ENCODE data around the gene RPS6KA2.
"Not testable (repeated sequence)": the region's sequence is repeated elsewhere in the genome, so short reads cannot be mapped to it uniquely, and the experiment has no call there.

Gene RPS6KA2

DNA sequence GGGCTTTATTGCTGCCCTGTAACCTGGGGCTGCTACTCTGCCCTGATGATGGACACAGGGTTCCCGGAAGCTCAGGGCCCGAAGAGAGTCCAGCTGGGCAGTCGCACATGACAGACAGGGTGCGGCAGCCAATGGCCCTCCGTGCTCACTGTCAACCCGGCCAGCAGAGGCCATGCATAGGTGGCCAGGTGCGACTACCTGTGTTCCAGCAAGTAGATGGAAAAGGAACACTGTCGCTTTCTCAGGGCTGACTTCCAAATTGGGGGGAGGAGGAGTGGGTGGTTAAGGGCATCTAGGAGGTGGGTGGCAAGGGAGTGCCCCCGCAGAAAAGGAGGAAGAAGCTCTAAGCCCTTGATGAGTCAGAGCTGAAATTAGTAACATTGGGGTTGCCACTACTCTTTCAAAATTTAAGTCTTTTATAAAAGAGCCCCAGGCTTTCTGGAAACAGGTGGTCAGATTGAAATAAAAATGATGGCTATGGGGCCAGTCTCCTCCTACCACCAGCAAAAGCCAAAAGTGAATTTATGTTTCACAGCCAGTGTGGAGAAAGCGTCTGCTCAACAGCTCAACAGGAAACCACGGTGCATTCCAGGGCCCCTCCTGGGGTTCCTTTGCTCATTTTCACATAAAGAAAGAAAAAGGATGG is 38.2 kb downstream of the RPS6KA2 start:
- DNase-seq = no peak

DNA sequence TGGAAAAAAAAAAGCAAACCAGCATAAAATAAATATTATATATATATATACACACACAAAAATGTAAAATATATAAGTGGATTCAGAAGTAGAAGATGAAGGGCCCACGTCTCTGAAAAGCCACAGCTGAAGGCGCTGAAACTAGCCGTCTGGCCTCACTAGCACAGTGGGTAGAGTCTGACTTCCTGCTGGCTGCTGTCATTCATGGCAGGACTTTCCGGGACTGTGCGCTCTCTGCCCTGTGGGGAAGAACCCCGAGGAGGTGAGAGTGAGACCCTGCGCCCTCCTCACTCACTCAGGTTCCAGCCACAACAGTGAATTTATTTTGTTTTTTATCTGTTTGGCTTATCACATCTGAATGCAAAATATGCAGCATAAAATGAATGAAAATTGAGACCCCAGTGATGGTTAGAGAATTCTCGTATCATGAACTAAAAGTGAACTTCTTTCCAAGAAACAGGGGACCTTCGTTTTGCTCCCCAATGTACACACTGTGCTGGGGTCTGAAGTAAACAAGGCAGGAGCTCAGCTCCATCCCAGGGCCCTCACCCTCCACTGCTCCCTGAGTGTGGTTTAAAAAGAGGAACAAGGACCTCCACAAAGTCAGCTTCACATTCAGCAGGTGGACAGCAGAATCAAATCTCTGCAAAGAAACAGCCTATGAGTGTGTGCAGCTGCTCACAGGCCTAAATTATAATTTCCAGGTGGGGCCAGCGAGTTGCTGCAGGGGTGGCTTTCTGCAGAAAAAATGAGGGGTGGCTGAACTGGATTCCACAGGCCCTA is 39.2 kb downstream of the RPS6KA2 start:
- no peak for DNase-seq

DNA sequence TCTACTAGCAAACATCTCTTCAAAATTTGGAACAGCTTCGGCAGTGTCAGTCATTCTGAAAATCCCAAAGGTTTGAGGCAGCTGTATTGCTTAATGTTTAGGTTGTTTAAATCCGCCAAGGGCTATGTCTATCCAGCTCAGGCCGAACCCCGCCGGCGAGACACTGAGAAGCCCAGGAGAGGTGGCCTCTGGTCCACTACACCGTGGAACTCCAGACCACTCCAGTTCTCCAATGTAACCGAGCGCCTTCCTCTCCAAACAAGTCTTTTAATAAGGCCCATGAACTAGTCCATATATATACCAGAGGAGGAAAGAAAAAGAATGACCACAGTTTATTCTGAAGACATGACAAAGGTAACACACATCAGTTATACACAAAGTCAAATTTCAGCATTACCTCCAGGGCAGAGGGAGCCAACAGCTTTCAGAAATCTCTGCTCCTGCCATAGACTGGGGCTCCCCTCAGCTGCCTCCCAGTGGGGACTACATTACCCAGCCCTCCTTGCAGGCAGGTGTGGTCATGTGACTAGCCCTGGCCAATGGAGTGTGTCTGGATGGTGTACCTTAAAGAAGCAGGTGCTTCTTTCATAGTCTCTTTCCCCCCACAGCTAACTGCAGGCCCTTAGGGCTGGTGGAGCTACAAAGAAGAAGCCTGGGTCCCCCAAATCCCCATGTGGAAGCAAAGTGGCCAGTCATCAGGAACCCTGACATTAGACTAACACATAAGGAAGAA is 40.5 kb downstream of the RPS6KA2 start, which contains the start of gene RAMACL:
Gene RAMACL, minus strand, starts transcription at position 255 of the 733 bp plus-strand sequence. Its CDS starts 201 bp downstream, at position 54.
- peak; percentile 65 for DNase-seq

DNA sequence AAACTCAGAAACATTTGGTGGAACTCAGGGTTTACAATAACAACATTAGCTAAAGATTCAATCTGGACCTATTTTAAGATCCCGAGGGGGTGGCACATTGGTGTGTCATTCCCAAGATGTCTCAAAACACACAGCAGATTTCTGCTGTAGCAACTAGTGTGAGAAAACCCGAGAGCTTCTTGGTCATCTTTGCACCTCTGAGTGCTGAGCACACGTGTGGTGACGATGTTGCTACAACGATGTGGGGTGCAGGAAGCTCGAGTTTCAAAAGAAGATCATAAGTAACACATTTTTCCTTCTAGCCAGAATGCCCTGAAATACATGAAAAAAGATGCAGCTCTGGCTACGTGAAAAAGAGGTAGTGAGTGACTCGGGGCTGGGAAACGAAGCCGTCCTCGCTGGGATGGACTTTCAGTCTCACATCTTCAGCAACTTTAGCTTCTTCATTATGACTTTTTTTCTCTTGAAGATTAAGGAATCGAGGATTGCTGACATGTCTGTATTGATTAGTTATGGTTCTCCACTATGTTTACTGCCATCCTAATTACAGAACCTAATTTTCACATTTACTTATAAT is 42.1 kb downstream of the RPS6KA2 start:
- no peak for DNase-seq

DNA sequence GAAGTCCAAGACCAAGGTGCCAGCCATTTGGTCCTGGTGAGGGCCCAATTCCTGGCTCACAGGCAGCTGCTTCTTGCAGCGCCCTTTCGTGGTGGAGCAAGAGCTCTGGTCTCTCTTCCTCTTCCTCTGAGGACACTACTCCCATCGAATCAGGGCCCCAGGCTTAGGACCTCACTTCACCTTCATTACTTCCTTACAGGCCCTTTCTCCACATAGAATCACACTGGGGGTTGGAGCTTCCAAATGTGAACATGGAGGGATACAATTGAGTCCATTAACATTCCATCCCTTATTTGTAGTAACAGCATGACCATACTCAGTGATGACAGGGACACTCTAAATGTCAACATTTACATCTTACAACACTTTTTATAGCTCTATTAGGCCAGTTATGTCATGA is 42.9 kb downstream of the RPS6KA2 start:
- no peak for DNase-seq

DNA sequence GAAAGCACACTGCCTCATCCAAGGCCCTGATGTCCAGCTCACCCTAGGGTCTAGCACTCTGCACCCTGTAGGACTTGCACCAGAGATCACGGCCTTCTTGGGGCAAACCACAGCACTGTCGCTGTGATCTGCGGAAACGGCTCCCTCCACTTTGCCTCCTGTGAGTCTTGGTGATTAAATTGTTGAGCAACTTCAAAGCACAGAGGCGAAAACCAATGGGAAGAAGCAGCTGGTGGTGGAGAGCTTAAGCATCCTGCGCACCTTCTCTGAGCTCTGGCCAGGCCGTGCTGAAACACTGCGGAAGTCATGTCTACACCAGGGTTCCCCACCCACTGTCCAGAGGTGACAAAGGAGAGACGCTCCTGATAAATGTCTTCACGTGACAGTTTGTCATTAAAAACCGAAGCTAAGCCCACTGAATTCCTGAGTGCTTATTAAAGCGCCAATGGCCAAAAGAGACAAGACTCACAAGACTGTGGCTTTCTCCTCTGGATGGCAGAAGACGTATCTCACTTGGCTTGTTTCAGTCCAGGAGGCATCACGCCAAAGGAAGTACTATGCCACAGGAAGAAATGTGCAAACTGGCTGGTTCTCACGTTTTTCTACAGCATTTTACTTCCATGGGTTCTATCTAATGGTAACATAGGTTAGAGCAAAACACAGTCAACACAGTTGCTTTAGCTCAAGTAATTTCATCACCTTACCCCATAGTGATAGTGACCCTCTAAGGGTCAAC is 43.7 kb downstream of the RPS6KA2 start:
- DNase-seq = no peak

DNA sequence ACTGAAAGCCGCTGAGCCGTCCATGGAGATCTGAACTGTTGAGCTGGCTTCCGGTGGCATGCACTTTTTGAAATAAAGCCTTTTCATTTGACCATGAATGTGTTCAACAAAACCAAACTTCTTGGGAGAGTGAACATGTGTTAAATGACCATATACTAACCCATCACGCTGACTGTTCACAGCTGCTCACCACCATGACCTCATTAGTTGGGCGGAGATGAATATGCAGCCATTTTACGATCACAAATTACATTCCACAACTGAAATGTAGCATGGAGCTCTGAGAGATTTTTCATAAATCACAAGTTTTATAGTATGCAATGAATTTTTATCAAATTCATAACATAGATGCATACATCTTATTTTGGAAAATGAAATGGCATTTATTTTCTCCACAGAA is 44.8 kb downstream of the RPS6KA2 start:
- no peak for DNase-seq

DNA sequence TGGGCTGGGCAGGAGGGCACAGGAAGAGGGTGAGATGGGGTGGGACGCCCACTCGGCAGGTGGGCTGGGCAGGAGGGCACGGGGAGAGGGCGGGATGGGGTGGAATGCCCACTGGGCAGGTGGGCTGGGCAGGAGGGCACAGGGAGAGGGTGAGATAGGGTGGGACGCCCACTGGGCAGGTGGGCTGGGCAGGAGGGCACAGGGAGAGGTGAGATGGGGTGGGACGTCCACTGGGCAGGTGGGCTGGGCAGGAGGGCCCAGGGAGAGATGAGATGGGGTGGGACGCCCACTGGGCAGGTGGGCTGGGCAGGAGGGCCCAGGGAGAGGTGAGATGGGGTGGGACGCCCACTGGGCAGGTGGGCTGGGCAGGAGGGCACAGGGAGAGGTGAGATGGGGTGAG is 45.2 kb downstream of the RPS6KA2 start:
- DNase-seq = not testable (repeated sequence)

DNA sequence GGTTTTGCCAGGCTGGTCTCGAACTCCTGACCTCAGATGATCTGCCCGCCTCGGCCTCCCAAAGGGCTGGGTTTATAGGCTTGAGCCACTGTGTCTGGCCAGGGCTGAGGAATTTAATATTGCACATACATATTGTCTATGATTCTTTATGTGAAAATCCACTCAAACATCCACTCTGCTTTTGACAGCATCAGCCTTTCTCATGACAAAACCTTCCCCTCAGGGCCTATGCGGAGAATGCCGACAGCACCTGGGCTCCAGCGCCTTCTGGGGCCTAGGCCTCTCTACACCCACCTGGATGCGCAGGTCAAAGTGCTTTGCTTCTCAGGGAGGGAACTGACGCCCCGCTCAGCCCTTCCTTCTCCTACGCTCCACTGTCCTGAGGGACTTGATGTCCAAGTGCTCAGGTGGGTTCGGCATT is 46.0 kb downstream of the RPS6KA2 start:
- no peak for DNase-seq

DNA sequence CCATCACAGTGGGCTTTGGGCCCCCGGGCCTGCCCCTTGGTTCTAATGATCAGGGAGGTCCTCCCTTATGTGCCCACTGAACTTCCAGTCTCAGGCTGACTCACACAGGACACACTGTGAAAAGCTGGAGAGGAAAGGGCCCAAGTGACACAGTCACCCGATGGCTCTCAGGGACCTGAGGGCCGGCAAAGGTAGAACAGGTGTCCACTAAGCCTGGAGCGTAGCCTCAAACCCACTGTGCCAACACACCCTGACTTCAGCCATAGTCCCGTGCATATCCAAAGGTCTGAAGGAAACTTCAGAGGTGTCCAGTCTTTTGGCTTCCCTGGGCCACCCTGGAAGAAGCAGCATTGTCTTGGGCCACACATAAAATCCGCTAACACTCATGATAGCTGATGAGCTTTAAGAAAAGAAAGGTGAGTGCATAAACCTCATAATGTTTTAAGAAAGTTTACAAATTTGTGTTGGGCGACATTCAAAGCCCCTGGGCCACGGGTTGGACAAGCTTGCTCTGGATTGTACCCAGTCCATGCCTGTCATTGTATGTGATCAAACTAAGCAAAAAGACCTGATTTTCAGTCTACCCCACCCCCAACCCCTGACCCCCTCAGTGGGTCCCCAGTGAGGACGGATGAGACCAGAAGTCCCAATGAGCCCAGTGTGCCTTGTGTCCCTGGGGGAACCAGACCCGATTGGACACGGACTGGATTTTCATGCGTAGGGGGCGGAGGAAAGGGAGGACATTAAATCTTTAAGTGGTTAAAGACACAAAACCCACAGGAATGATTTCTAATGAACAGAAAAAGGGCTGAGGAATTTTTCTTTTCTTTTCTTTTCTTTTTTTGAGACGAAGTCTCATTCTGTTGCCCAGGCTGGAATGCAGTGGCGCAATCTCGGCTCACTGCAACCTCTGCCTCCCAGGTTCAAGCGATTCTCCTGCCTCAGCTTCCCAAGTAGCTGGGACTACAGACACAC is 46.7 kb downstream of the RPS6KA2 start:
- DNase-seq = no peak

DNA sequence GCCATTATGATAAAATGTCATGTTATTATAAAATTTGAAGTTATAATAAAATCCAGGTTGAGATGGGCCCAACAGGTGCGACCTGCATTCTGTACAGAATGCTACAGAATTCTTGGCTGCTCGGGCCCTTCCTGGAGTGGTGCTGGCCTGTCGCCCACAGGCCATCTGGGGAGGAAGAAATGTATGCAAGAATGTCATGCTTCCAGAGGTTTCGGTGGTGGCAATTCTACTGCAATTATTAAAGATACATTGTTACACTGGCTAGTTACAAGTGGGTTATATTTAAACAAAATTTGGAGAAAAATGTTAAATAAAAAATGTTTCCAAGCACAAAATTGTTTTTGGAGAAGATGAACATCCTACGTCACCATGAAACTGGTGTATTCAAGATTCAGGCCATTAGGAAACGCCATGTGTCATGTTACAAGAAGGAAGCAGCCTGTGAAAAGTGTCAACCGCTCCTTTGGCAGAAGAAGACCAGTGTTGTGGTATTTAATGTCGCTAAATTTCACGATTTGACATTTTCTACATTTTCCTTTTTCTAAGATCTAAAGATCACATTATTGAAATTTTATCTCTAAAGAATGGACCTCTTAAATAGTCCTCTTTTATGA is 47.7 kb downstream of the RPS6KA2 start:
- DNase-seq = no peak

DNA sequence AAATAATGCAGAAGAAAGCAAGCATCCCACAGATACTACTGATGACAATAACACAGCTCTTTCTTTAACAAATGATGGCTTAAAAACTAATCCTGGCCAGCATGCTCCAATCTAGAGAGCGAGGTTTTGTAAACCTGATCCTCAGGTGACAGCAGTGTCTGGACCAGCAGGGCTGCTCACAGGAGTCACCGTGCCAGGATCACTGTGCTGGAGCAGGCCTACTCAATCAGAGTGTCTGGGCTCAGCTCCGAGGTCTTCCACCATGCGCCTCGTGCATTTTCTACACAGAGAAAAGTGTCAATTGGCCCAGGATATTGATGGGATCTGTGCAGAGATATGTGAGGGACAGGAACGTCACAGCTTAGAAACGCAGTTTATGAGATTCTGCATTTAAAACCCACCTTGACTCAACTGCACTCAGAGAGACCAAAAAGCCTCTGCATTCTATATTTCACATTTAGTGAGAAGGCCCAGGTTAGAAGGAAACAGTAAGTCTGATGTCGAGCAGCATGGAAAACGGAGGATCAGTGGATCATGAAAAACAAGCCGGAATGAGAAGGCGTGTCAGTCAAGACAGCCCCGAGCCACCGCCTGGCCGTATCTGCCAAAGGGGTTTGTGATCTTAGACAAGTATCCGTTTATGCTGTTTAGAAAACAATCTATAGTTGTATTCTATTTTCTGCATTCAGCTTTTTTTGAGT is 48.4 kb downstream of the RPS6KA2 start:
- DNase-seq = no peak

DNA sequence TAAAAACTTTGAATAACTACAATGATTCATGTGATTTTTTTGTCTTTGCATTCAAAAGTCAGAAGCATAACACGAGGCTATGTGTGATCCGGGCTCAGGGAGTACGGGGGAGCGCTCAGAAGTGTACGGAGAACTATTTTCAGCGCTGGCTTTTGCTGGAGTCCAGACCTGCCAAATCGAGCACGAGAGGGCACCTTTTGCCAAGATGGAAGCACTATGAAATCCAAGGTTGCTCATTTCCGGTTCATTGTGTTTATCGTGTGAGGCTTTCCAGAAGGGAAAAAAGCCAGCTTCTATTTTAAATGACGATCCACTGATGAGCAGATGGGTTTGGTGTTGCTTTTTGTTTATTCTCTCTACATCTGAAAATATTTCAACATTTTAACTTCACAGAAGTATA is 51.8 kb downstream of the RPS6KA2 start:
- DNase-seq = no peak

DNA sequence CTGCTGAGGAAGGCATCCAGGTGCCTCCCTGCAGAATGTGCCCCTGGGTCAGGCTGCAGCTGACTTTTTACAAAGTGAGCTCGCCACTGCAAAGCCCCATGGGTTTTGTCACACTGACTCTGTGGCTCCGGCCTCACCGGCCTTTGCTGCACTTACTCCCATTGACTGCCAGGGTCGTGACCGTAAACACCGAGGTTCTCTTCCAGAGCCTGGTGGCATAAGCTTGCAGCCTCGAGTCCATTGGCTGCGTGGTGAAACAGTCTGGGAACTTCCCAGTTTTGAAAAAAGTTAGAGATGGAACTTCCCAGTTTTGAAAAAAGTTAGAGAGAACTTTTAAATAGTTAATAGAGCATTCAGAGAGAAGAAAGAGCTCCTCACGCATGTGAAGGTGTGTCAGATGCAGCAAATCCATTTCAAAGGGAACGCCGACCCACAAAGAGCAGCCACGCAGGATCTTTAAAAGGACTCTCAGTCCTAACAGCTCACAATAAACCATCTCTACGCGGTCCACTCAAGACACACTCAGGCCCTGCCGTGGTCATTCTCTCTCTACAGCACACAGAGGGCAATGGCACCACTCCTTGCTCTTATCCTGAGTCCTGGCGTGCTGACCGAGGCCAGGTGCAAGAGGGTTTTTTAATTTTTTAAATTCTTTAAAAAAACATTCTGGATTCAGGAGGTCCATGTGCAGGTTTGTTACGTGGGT is 53.4 kb downstream of the RPS6KA2 start:
- DNase-seq = no peak

DNA sequence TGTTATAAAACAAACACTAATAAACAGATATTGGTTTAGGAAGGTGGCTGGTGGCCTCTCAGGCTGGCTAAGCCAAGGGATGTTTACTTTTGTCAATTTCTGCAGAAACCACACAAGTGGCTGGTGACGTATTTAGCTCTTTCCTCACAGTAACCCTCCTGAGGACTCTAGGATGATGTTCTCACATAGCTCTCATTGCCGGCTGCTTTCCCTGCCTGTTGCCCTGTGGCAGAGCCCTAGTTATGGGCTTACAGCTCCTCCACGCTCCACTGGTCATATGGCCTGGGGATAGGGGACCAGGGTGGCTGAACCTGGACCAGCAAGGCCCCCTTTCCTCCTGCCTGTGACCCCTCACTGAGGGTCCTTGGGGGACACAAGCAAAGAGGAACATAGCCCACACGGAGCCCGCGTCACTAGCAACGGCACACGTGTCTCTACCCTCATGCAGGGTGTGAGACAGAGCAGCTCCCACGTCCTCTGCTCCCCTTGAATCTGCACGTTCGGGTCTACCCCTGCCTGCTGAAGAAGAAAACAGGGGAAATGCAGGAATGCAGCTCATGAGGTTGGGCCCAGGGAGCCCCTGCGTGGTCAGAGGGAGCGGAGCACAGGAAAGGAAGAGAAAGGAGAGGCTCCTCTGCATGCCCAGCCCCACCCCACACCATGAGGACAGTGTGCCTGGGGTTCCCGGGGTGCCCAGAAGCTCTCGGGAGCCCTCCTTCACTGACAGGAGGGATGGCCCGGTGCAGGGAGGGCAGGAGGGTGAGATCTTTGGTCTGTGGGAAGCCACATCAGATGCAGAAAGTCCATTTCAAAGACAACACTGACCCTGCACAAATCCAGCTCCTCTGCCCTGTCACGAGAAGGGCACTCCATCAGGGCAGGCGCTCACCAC is 54.4 kb downstream of the RPS6KA2 start:
- no peak for DNase-seq

DNA sequence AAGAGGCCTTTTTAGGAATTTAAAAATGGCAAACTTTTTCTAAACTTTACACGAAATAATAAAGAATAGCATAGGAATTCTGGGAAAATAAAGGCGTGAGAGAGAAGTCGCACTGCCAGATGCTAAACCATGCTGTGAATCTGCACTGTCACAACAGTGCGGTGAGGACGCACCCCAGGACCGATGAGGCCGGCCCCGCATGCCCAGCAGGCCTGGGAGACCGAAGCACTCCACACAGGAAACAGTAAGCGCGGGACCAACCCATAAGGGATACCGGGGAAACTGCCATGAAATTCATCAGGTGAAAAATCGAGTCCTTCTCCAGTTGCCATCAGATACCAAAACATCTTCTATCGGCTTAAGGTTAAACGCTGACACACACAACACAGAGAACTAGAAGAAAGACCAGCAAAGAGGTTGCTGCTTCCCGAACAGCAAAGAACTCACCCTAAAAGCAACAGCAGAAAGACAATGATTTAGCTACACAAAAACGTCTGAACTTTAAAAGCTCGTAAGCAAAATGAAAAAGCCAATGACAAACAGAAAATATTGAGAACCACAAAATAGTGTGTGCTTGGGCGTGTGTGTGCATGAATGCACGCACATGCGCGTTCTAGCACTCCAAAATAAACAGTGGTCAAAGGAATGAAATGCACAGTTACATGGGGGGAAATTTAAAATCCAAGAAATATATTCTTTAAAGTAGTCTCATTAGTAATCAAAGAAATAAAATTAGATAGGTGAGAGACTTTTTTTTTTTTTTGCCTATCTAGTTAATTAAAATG is 55.9 kb downstream of the RPS6KA2 start:
- DNase-seq = no peak

DNA sequence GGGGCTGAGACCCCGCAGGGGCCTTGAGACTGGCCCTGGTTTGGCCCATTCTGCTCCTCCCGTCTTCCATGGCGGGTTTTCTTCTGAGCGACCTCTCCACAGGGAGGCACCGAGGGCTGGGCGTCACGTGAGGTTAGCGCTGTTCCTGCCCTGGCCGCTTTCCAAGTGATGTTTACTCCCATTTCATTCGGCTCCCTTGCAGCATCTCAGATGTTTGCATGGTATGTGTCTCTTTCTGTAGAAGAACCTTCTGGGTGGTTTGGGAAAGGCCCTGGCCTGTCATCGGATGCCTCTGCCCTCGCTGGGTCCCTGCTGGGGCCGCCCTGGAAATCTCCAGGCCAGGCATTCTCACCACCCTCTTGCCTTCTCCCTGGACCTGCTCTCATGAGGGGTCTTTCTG is 57.8 kb downstream of the RPS6KA2 start:
- no peak for DNase-seq

DNA sequence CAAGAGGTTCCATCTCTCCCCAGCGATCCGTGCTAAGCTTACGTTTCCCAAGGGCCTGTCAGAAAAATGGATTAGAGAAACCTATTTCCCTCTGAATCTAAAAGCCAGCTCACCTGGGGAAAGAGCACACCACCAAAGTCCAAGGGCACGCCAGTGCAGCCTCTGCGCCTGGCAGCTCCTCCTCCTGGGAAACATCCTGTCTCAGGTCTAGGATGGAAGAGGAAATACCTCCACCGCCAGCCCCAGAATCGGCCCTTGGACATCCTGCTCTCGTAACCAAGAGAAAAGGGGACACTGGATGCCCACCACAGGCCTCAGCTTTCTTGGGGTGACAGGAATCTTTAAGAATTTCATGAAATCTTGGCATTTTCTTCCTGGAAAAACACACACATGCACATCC is 59.2 kb downstream of the RPS6KA2 start:
- no peak for DNase-seq

Measured in activated CD4-positive, alpha-beta T cell treated with anti-CD3 and anti-CD28 coated beads for 48 hours (primary cell).